Measurements from ENCODE around the gene SPIRE1.

Gene SPIRE1

DNA sequence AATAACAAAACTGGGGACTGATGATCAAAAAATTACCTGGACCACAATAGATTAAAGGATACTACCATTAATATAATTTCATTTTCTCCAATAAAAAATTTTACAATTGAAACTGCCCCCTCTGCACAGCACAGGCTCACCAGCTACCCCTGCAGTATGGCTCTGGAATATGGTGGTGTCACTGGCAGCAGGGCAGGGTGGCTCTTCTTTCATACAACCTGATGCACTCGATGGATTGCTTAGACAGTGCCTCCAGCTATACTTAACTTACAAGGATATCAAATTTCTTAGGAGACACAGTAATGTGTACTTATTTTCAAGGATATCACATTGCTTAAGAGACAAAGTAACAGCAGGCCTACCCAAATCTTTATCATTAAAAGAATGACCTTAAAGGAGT, 126.2 kb downstream of the SPIRE1 start:
- Histone ChIP-seq H3K9me3 (ENCODE audit: insufficient read depth, low read length) (no peaks in the 10 kb centered on the region), H3K9ac (ENCODE audit: low read length) (no peak overlapping the region), H3K27ac (ENCODE audit: low read depth, low read length) (no peak overlapping the region), H4K20me1 (ENCODE audit: low read depth, low read length) (no peaks in the 10 kb centered on the region), H3K9me2 (replicated peaks; ENCODE audit: insufficient read depth, low read length) (no peaks in the 10 kb centered on the region), H2AFZ (ENCODE audit: low read depth, low read length, severe bottlenecking) (no peak overlapping the region), H3K4me3 (ENCODE audit: insufficient read depth, low read length, poor library complexity, severe bottlenecking) (no peak overlapping the region), H3K27me3 (ENCODE audit: low read length) (no peaks in the 10 kb centered on the region), H3K4me2 (ENCODE audit: low read depth, low read length, poor library complexity, severe bottlenecking) (no peak overlapping the region), H3K79me2 (ENCODE audit: insufficient read depth, low read length) (no peaks in the 10 kb centered on the region), H3K36me3 (ENCODE audit: low read length) (no peaks in the 10 kb centered on the region), H3F3A (ENCODE audit: insufficient read depth) (no peaks in the 10 kb centered on the region)
- TF ChIP-seq, protein P1, sequence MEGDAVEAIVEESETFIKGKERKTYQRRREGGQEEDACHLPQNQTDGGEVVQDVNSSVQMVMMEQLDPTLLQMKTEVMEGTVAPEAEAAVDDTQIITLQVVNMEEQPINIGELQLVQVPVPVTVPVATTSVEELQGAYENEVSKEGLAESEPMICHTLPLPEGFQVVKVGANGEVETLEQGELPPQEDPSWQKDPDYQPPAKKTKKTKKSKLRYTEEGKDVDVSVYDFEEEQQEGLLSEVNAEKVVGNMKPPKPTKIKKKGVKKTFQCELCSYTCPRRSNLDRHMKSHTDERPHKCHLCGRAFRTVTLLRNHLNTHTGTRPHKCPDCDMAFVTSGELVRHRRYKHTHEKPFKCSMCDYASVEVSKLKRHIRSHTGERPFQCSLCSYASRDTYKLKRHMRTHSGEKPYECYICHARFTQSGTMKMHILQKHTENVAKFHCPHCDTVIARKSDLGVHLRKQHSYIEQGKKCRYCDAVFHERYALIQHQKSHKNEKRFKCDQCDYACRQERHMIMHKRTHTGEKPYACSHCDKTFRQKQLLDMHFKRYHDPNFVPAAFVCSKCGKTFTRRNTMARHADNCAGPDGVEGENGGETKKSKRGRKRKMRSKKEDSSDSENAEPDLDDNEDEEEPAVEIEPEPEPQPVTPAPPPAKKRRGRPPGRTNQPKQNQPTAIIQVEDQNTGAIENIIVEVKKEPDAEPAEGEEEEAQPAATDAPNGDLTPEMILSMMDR (IDR thresholded peaks at IDR 0.05; ENCODE audit: insufficient read depth, low read length, poor library complexity, severe bottlenecking), result no peak
- no peak for TF ChIP-seq EZH2phosphoT487 (conservative IDR thresholded peaks at IDR 0.05; ENCODE audit: low read length)

DNA sequence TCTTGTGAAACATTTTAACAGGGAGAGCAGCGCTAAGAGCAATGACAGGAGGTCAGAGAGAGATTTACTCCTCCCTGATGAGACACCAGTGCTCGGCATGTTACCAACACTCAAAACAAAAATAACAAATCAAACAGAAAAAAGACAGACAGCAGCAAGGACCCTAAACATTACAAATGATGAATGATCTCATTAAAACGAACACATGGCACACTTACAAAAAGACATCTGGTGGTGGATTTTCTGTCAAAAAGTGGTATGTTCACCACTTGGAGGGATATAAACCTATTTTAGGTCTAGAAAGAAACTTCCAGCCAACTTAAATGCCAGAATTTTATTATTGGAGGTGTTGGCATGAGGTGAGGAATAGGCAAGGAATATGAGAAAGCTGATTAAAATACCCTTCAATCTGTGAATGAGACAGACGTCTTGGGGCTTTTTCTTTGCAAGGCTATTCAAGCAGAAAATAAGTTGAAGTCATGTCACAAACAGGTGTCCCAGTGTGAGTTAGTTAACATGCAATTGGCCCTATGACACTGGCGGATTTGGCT, 137.4 kb downstream of the SPIRE1 start:
- no peak overlapping the region for H3K9ac ChIP-seq (ENCODE audit: low read length)
- no peak overlapping the region for H3K4me2 ChIP-seq (ENCODE audit: low read depth, low read length, poor library complexity, severe bottlenecking)
- H4K20me1 ChIP-seq (ENCODE audit: low read depth, low read length), result no peaks in the 10 kb centered on the region
- no peaks in the 10 kb centered on the region for H3F3A ChIP-seq (ENCODE audit: insufficient read depth)
- H3K79me2 ChIP-seq (ENCODE audit: insufficient read depth, low read length), result no peaks in the 10 kb centered on the region
- no peaks in the 10 kb centered on the region for H3K9me3 ChIP-seq (ENCODE audit: insufficient read depth, low read length)
- no peaks in the 10 kb centered on the region for H3K9me2 ChIP-seq (replicated peaks; ENCODE audit: insufficient read depth, low read length)
- TF ChIP-seq, protein P1 (IDR thresholded peaks at IDR 0.05; ENCODE audit: insufficient read depth, low read length, poor library complexity, severe bottlenecking), result no peak
- TF ChIP-seq EZH2phosphoT487 (conservative IDR thresholded peaks at IDR 0.05; ENCODE audit: low read length), result no peak
- no peaks in the 10 kb centered on the region for H3K36me3 ChIP-seq (ENCODE audit: low read length)
- no peaks in the 10 kb centered on the region for H3K27me3 ChIP-seq (ENCODE audit: low read length)
- H3K27ac ChIP-seq (ENCODE audit: low read depth, low read length), result no peak overlapping the region
- H2AFZ ChIP-seq (ENCODE audit: low read depth, low read length, severe bottlenecking), result no peak overlapping the region
- H3K4me3 ChIP-seq (ENCODE audit: insufficient read depth, low read length, poor library complexity, severe bottlenecking), result no peak overlapping the region

DNA sequence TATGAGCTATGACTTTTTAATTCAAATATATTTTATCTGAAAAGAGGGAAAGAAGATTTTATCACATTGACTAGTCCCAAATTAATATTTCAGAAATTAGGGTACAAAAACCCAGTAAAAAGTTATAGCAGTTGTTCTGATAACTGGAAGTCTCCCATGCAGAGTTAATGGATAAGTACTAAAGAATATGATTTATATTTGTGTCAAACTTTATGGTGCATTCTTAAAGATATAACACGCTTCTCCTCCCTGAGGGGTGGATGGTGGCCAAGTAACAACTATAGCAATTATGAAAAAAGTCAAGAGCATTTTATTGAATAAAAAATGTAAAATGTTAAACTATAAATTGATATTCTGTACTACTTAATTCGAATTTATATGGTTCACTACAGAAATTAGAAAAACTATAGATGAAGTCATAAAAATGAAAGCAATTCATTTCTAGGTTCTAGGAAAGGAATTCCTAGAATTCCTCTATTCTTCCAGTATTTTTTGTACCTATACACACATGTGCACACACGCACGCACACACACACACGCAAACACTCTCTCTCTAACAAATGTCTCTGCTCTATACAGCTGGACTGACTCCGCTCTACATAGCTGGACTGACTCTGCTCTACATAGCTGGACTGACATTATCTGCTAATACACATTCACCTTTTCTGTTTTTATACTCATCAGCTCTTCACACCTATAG, 138.9 kb downstream of the SPIRE1 start:
- Histone ChIP-seq H3K27me3 (ENCODE audit: low read length) (no peaks in the 10 kb centered on the region), H4K20me1 (ENCODE audit: low read depth, low read length) (no peaks in the 10 kb centered on the region), H3K9ac (ENCODE audit: low read length) (no peak overlapping the region), H3F3A (ENCODE audit: insufficient read depth) (no peaks in the 10 kb centered on the region), H3K36me3 (ENCODE audit: low read length) (no peaks in the 10 kb centered on the region), H2AFZ (ENCODE audit: low read depth, low read length, severe bottlenecking) (no peak overlapping the region), H3K4me2 (ENCODE audit: low read depth, low read length, poor library complexity, severe bottlenecking) (no peak overlapping the region), H3K27ac (ENCODE audit: low read depth, low read length) (no peak overlapping the region), H3K4me3 (ENCODE audit: insufficient read depth, low read length, poor library complexity, severe bottlenecking) (no peak overlapping the region), H3K9me3 (ENCODE audit: insufficient read depth, low read length) (no peaks in the 10 kb centered on the region), H3K79me2 (ENCODE audit: insufficient read depth, low read length) (no peaks in the 10 kb centered on the region), H3K9me2 (replicated peaks; ENCODE audit: insufficient read depth, low read length) (no peaks in the 10 kb centered on the region)
- no peak for TF ChIP-seq EZH2phosphoT487 (conservative IDR thresholded peaks at IDR 0.05; ENCODE audit: low read length)
- TF ChIP-seq, protein P1 (IDR thresholded peaks at IDR 0.05; ENCODE audit: insufficient read depth, low read length, poor library complexity, severe bottlenecking), result no peak
